Tibial artery (tissue), 4 donors: ENCODE data around the gene UST.

Experiments used
- DNase-seq, 2 donors: peaks; one replicate each; pipeline ENCODE4 v3.0.0-alpha.2; 2019
- H3K27ac ChIP-seq, 2 donors: fragments of 200-600 bp; sonication (generic) in 1 of 2; 1 replicate in 1 of 2; 2 replicates in 1 of 2; pipeline ENCODE4 v1.5.1; 2018 to 2019; ENCODE audit warnings: mild to moderate bottlenecking in 1 of 2
- H3K27me3 ChIP-seq, 2 donors: fragments of 200-600 bp; sonication (generic) in 1 of 2; one replicate each; pipeline versions ENCODE4 v1.5.1 to v1.6.0; 2016 to 2019
- H3K36me3 ChIP-seq, 3 donors: fragments of 200-600 bp; sonication (generic) in 2 of 3; one replicate each; pipeline ENCODE4 v1.5.1; 2016 to 2019; ENCODE audit warnings: mild to moderate bottlenecking in 2 of 3
- H3K4me1 ChIP-seq, 4 donors: fragments of 200-600 bp; sonication (generic) in 2 of 4; 1 replicate in 3 of 4; 2 replicates in 1 of 4; pipeline ENCODE4 v1.5.1; 2016 to 2019
- H3K4me3 ChIP-seq, 2 donors: fragments of 200-600 bp; sonication (generic) in 1 of 2; 1 replicate in 1 of 2; 2 replicates in 1 of 2; pipeline ENCODE4 v1.5.1; 2018 to 2019; ENCODE audit warnings: mild to moderate bottlenecking in 2 of 2
- H3K9me3 ChIP-seq, 3 donors: fragments of 200-600 bp; sonication (generic) in 1 of 3; one replicate each; pipeline ENCODE4 v1.5.1; 2016 to 2019
- CTCF ChIP-seq, 2 experiments: fragments of 200-600 bp in 1 of 2; fragments of 450-650 bp in 1 of 2; IDR thresholded peaks; one replicate each; pipeline ENCODE4 v1.5.1; 2017 to 2019; ENCODE audit warnings: antibody characterized with exemption in 2 of 2, mild to moderate bottlenecking in 1 of 2, moderate library complexity in 1 of 2
- intact Hi-C: fragments of 100-400 bp; cut with DNase I; formaldehyde crosslinking; loops from one replicate; pipeline ENCODE4 v1.15.0; 2023; ENCODE audit warnings: low total_unique reads

The UST gene

DNA sequence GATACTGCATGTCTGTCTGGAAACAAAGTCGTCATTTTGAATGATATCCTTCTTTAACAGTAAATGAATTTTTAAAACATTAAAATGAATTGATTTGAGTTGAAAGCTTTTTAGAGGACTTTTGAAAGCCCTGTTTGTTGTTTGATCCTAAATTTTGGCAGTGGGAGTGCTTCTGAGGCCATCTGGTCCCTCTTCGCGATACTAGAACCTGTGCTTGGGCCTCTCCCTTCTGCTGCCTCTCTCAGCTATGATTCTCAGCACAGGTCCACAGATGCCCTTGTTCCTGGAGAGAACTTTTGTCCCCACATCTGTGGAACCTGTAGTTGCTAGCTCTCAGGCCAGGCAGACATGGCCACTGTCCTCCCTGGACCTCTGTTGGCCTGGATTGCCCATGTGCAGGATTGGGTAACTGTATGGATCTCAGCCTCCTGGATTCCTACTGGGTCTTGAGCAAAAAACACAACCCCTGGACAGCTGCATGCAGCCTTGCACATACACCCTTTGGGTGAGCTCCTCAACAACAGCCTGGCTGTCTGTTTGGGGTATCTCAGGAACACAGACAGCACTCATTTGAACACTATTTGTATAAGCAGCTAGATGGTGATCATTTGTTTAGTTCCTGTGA, 21.9 kb downstream of the UST start:
- Histone ChIP-seq H3K4me1 (peaks cover 0 to 3% (median 0%) of the 10 kb centered on the region in 4 donors), H3K27ac (no peak overlapping the region), H3K9me3 (no peaks in the 10 kb centered on the region), H3K36me3 (no peaks in the 10 kb centered on the region), H3K27me3 (no peaks in the 10 kb centered on the region), H3K4me3 (no peak overlapping the region)
- DNase-seq: no peak
- no peak for TF ChIP-seq CTCF (IDR thresholded peaks at IDR 0.05)
- intact Hi-C loops: no loop called here

DNA sequence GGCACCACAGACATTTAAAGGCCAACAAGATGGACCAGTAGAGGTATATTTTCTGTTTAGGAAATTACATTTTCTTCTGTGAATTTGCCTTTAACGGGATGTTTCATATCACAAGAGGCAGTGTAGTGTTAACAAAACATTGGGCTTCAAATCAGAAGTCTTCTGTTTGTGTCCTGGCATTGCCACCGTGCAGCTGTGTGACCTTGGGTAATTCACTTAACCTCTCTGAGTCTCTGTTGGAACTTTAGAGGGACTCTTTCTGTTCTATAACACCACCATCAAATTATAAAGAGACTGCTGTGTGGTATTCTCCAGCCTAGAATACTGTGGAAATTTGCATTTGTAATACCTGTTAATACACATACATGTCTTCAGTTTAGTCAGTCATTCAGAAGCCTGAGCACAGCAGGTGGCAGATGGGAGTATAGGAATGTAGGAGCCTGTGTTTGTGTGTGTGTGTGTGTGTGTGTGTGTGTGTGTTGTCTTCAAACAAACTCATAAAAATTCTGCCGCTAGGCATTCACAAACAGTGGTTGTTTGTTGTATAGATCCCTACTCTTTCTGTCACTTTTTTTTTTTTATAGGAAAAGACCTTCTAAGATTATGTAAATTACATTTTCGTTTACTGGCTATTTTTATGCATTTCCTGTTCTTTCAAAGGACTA, 22.6 kb downstream of the UST start:
- DNase-seq: no peak
- Histone ChIP-seq H3K27ac (no peak overlapping the region), H3K4me3 (no peak overlapping the region), H3K27me3 (no peaks in the 10 kb centered on the region), H3K4me1 (peaks cover 0 to 3% (median 0%) of the 10 kb centered on the region in 4 donors), H3K9me3 (no peaks in the 10 kb centered on the region), H3K36me3 (no peaks in the 10 kb centered on the region)
- no peak for TF ChIP-seq CTCF (IDR thresholded peaks at IDR 0.05)
- intact Hi-C loops: no loop called here

- no peak overlapping the region for H3K4me3 ChIP-seq
- intact Hi-C loops: no loop called here
- DNase-seq: no peak
- H3K27ac ChIP-seq: no peak overlapping the region
- H3K36me3 ChIP-seq: no peaks in the 10 kb centered on the region
- no peaks in the 10 kb centered on the region for H3K9me3 ChIP-seq
- TF ChIP-seq CTCF (IDR thresholded peaks at IDR 0.05): no peak
- H3K4me1 ChIP-seq: no peaks in the 10 kb centered on the region
- H3K27me3 ChIP-seq: no peaks in the 10 kb centered on the region
Measured at GRCh38 chr6:148770408-148771211, 23.8 kb downstream of the UST start.

GRCh38 chr6:148771212-148771601, 24.4 kb downstream of the UST start:
- intact Hi-C loops: no loop called here
- Histone ChIP-seq H3K27me3 (no peaks in the 10 kb centered on the region), H3K4me1 (peaks cover 0 to 6% (median 1%) of the 10 kb centered on the region in 4 donors), H3K4me3 (no peak overlapping the region), H3K9me3 (no peaks in the 10 kb centered on the region), H3K36me3 (no peaks in the 10 kb centered on the region), H3K27ac (no peak overlapping the region)
- DNase-seq: no peak
- TF ChIP-seq CTCF (IDR thresholded peaks at IDR 0.05): no peak

GRCh38 chr6:148771896-148772554, 25.2 kb downstream of the UST start:
- Histone ChIP-seq H3K9me3 (no peaks in the 10 kb centered on the region), H3K27me3 (no peaks in the 10 kb centered on the region), H3K4me3 (no peak overlapping the region), H3K36me3 (no peaks in the 10 kb centered on the region), H3K27ac (no peak overlapping the region), H3K4me1 (peaks cover 0 to 14% (median 2%) of the 10 kb centered on the region in 4 donors)
- DNase-seq: no peak
- intact Hi-C loops: no loop called here
- TF ChIP-seq CTCF (IDR thresholded peaks at IDR 0.05): no peak
